ENCODE measurements around the gene DLGAP4. TPM values are rescaled to one million over a fixed set of nuclear protein-coding genes. Genes with fewer than 3 reads are reported as not detected.
A peak's percentile ranks its signal among the peaks of the same experiment; 100 is the strongest.

The DLGAP4 gene
- total and polyA plus RNA-seq, 7 donors = 53.5 to 151 (median 90.4) TPM

DNA sequence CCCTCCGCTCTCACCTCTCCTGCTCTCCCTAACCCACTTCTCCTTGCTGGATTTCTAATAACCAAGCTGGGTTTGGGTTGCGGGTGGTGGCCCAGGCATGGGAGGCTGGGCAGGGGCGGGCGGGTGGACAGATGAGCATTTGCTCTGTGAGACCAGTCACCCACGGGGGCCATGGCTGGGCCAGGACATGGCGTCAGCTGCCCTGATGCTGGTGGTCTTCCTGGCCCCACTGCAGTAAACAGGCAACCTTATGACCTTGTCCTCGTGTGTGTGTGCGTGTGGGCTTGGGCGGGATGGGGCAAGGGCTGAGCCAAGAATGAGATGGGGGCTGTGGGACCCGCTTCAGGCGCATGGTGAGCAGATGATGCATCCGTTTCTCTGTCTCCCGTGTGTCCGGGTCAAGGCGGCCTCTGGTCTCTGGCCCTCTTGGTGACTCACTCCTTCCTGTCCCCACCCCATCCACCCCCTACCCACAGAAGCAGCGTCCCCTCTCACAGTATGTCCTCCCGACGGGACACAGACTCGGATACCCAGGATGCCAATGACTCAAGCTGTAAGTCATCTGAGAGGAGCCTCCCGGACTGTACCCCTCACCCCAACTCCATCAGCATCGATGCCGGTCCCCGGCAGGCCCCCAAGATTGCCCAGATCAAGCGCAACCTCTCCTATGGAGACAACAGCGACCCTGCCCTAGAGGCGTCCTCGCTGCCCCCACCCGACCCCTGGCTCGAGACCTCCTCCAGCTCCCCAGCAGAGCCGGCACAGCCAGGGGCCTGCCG is 193.8 kb downstream of the DLGAP4 start:
- Histone ChIP-seq H3K9me3 (no peaks in the 10 kb centered on the region), H3K36me3 (ENCODE audit: insufficient read depth in 1 of 2, low read depth in 1 of 2) (peaks cover 13 to 90% of the 10 kb centered on the region in 2 donors), H3K4me3 (no peak overlapping the region), H3K27me3 (ENCODE audit: insufficient read depth in 3 of 3, low read length in 2 of 3) (no peaks in the 10 kb centered on the region), H3K4me1 (peaks cover 4% of the 10 kb centered on the region), H3K27ac (no peak overlapping the region)
- 81 to 85% (median 82%) methylated on average over 29 to 31 of the region's 31 CpGs for WGBS, 3 donors
- no peak for DNase-seq
- peak; percentile 9 to 50 (median 18) for ATAC-seq
- intact Hi-C loops (cut with DNase I) = loop anchor here in 1 of 2 donors (5.0 kb wide), 1 partner anchor 288 kb away; no protein-coding TSS in a partner anchor
- TF ChIP-seq, protein P1, sequence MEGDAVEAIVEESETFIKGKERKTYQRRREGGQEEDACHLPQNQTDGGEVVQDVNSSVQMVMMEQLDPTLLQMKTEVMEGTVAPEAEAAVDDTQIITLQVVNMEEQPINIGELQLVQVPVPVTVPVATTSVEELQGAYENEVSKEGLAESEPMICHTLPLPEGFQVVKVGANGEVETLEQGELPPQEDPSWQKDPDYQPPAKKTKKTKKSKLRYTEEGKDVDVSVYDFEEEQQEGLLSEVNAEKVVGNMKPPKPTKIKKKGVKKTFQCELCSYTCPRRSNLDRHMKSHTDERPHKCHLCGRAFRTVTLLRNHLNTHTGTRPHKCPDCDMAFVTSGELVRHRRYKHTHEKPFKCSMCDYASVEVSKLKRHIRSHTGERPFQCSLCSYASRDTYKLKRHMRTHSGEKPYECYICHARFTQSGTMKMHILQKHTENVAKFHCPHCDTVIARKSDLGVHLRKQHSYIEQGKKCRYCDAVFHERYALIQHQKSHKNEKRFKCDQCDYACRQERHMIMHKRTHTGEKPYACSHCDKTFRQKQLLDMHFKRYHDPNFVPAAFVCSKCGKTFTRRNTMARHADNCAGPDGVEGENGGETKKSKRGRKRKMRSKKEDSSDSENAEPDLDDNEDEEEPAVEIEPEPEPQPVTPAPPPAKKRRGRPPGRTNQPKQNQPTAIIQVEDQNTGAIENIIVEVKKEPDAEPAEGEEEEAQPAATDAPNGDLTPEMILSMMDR (IDR thresholded peaks at IDR 0.05) = no peak

DNA sequence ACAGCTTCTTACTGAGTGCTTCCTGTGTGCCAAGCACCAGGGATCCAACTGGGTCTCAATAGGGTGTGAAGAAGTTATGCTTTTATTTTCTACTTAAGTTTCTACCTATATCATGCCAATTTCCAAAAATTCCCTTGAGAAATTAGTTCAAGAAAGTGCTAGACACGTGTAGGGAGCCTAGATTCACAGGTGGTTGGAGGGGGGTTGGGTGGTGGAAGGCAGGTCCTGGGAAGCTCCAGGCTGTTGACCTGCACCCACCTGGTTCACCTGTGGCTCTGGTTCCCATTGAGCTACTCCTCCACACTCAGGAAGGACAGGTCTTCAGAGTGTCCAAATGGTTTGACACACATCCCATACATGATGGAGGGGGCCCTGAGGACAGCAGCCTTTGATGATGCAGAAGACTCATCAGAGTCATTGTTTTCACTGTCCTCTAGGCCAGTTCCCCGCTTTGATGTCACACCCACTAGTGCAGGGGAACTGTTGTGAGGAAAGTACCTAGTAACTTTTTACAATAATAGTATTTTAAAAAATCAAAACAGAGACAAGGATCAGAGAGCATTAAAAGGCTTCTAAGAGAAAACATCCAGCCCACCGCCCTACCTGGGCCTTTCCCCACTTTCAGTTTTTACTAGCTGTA is 195.3 kb downstream of the DLGAP4 start:
- H3K4me3 ChIP-seq = no peak overlapping the region
- H3K4me1 ChIP-seq = no peaks in the 10 kb centered on the region
- H3K27ac ChIP-seq = no peak overlapping the region
- no peaks in the 10 kb centered on the region for H3K9me3 ChIP-seq
- no peaks in the 10 kb centered on the region for H3K27me3 ChIP-seq (ENCODE audit: insufficient read depth in 3 of 3, low read length in 2 of 3)
- H3K36me3 ChIP-seq (ENCODE audit: insufficient read depth in 1 of 2, low read depth in 1 of 2) = peaks cover 13 to 99% of the 10 kb centered on the region in 2 donors
- peak in 1 of 4 donors; percentile 12 for ATAC-seq
- no peak for DNase-seq
- 70 to 74% (median 74%) methylated on average over 3 of the region's 3 CpGs for WGBS, 3 donors
- intact Hi-C loops (cut with DNase I) = no loop called here
- TF ChIP-seq, protein P1 (IDR thresholded peaks at IDR 0.05) = no peak

DNA sequence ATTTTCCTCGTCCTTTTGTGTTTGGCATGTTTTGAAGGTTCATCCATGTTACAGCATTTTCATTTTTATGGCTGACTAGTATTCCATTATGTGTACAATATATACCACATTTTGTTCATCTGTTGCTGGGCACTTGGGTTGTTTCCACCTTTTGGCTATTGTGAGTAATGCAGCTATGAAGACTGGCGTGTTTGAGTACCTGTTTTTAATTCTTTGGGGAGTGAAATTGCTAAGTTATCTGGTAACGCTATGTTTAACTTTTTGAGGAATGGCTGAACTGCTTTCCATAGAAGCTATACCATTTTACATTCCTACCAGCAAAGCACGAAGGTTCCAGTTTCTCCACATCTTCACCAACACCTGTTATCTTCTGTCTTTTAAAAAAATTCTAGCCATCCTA is 198.2 kb downstream of the DLGAP4 start:
- TF ChIP-seq, protein P1 (IDR thresholded peaks at IDR 0.05) = no peak
- 82 to 85% (median 82%) methylated on average over 4 of the region's 4 CpGs for WGBS, 3 donors
- no peaks in the 10 kb centered on the region for H3K9me3 ChIP-seq
- H3K27ac ChIP-seq = no peak overlapping the region
- no peaks in the 10 kb centered on the region for H3K27me3 ChIP-seq (ENCODE audit: insufficient read depth in 3 of 3, low read length in 2 of 3)
- peaks cover 12 to 97% of the 10 kb centered on the region in 2 donors for H3K36me3 ChIP-seq (ENCODE audit: insufficient read depth in 1 of 2, low read depth in 1 of 2)
- DNase-seq (no peak), ATAC-seq (no peak)
- intact Hi-C loops (cut with DNase I) = no loop called here
- H3K4me3 ChIP-seq = no peak overlapping the region
- no peaks in the 10 kb centered on the region for H3K4me1 ChIP-seq

DNA sequence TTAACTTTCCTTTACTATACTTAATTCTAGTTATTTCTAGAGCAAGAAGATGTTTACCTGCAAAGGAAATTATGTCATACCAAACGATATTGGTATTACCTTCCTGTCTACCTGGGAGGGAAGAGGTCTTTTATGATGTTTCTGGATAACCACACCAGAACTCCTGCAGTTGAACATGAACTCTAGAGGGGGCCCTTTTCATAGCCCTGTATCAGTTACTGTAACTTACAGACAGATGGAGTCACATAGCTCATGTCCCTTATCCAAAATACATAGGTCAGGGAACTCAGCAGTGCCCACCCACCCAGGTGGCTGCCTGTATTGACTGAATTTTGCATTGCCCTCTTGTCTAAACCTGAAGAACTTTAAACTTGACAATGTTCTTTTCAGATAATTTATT is 200.1 kb downstream of the DLGAP4 start:
- ATAC-seq (no peak), DNase-seq (no peak)
- no peaks in the 10 kb centered on the region for H3K27me3 ChIP-seq (ENCODE audit: insufficient read depth in 3 of 3, low read length in 2 of 3)
- intact Hi-C loops (cut with DNase I) = no loop called here
- WGBS, 3 donors = 62 to 71% (median 62%) methylated on average over 1 of the region's 1 CpG
- H3K27ac ChIP-seq = no peak overlapping the region
- peaks cover 11 to 97% of the 10 kb centered on the region in 2 donors for H3K36me3 ChIP-seq (ENCODE audit: insufficient read depth in 1 of 2, low read depth in 1 of 2)
- H3K9me3 ChIP-seq = no peaks in the 10 kb centered on the region
- H3K4me3 ChIP-seq = no peak overlapping the region
- TF ChIP-seq, protein P1 (IDR thresholded peaks at IDR 0.05) = no peak
- no peaks in the 10 kb centered on the region for H3K4me1 ChIP-seq

Data from psoas muscle (tissue), 8 donors.